ENCODE data around the gene SUSD6. TPM values are rescaled to one million over a fixed set of nuclear protein-coding genes. Genes with fewer than 3 reads are reported as not detected.

SUSD6 gene
- total and polyA plus RNA-seq, 9 of the 15 experiments (the other 6 are each of a cell fraction or from before 2014, with no cell fraction given), result 2.9 to 20.7 (median 5.6) TPM

- TF ChIP-seq RERE (CRISPR knock-in tag; IDR thresholded peaks at IDR 0.05; ENCODE audit: borderline replicate concordance), result no peak
- TF ChIP-seq NBN (IDR thresholded peaks at IDR 0.05; ENCODE audit: low read depth), result no peak
- no peak for TF ChIP-seq FOXK1 (CRISPR knock-in tag; IDR thresholded peaks at IDR 0.05; ENCODE audit: borderline replicate concordance)
- peak; percentile 79; the same call in 1 of the 2 replicates for TF ChIP-seq HINFP (tag; conservative IDR thresholded peaks at IDR 0.05; ENCODE audit: low read depth)
- TF ChIP-seq AFF1 (IDR thresholded peaks at IDR 0.05; ENCODE audit: low read depth in 1 of 2, partially characterized antibody in 2 of 2), result peak in 1 of 2 experiments; percentile 55
- 0 out of 4 replicates have a peak, but pooled peaks of 1 of the 2 experiments have one; percentile 3 for TF ChIP-seq TBL1XR1 (IDR thresholded peaks at IDR 0.05; ENCODE audit: low read length in 2 of 2)
- no peak for TF ChIP-seq SRSF7 (optimal IDR thresholded peaks at IDR 0.05; ENCODE audit: low read depth, low read length)
- no peak for TF ChIP-seq ZNF449 (CRISPR knock-in tag; IDR thresholded peaks at IDR 0.05)
- no peak for TF ChIP-seq NR2C1 (IDR thresholded peaks at IDR 0.05)
- TF ChIP-seq NR2C1 (tag; IDR thresholded peaks at IDR 0.05), result peak; percentile 85
- peak; percentile 62 for TF ChIP-seq FOSL1 (tag; conservative IDR thresholded peaks at IDR 0.05)
- TF ChIP-seq DPF2 (IDR thresholded peaks at IDR 0.05), result no peak
- no peak for TF ChIP-seq LARP7 (IDR thresholded peaks at IDR 0.05)
- TF ChIP-seq SP1 (CRISPR knock-in tag; IDR thresholded peaks at IDR 0.05), result peak; percentile 92
These were observed 85.5 kb downstream of the SUSD6 start (continued) for GRCh38 chr14:69696633-69697557.
